CD4-positive, alpha-beta T cell treated with Interleukin-2 at 100 ng/mL for 4 hours (primary cell): Measurements from ENCODE around the gene TFPI.
A peak's percentile ranks its signal among the peaks of the same experiment; 100 is the strongest.

ENCODE experiments used
- DNase-seq: peaks from one replicate; pipeline ENCODE4 v3.0.0-alpha.2; 2020; ENCODE audit warnings: low spot score

TFPI gene

GRCh38 chr2:187503700-187504099 is 50.5 kb downstream of the TFPI start:
- DNase-seq: no peak

GRCh38 chr2:187502467-187502866 is 51.8 kb downstream of the TFPI start:
- DNase-seq: no peak

- DNase-seq: no peak
These were observed 53.5 kb downstream of the TFPI start for GRCh38 chr2:187500585-187501359.

- DNase-seq: peak; percentile 23
These were observed 54.2 kb downstream of the TFPI start for GRCh38 chr2:187499941-187500532.

GRCh38 chr2:187497858-187498463 is 56.3 kb downstream of the TFPI start:
- DNase-seq: no peak

GRCh38 chr2:187497140-187497539 is 57.1 kb downstream of the TFPI start:
- no peak for DNase-seq

- no peak for DNase-seq
These were observed 58.9 kb downstream of the TFPI start for GRCh38 chr2:187495324-187495723.

GRCh38 chr2:187493877-187494568 is 60.2 kb downstream of the TFPI start:
- DNase-seq: no peak

- DNase-seq: no peak
These were observed 61.1 kb downstream of the TFPI start for GRCh38 chr2:187493180-187493579.

GRCh38 chr2:187486241-187486640 is 68.0 kb downstream of the TFPI start:
- no peak for DNase-seq

GRCh38 chr2:187485523-187485922 is 68.7 kb downstream of the TFPI start:
- no peak for DNase-seq

- DNase-seq: no peak
These were observed 70.7 kb downstream of the TFPI start for GRCh38 chr2:187483537-187483936.

- DNase-seq: no peak
These were observed 71.4 kb downstream of the TFPI start for GRCh38 chr2:187482796-187483195.

- no peak for DNase-seq
These were observed 72.7 kb downstream of the TFPI start for GRCh38 chr2:187481543-187481942.

GRCh38 chr2:187478719-187479118 is 75.5 kb downstream of the TFPI start:
- no peak for DNase-seq

- DNase-seq: no peak
These were observed 77.2 kb downstream of the TFPI start for GRCh38 chr2:187477051-187477450.

GRCh38 chr2:187475499-187476248 is 78.6 kb downstream of the TFPI start:
- no peak for DNase-seq

- no peak for DNase-seq
These were observed 83.5 kb downstream of the TFPI start for GRCh38 chr2:187470698-187471097.

GRCh38 chr2:187469538-187469937 is 84.7 kb downstream of the TFPI start:
- no peak for DNase-seq

GRCh38 chr2:187468262-187468661 is 86.0 kb downstream of the TFPI start:
- DNase-seq: no peak

GRCh38 chr2:187466129-187466792 is 88.0 kb downstream of the TFPI start:
- DNase-seq: no peak

GRCh38 chr2:187462839-187463238 is 91.4 kb downstream of the TFPI start:
- DNase-seq: no peak
